Measurements from ENCODE around the gene KLHL5.
"Not testable (repeated sequence)": the region's sequence is repeated elsewhere in the genome, so short reads cannot be mapped to it uniquely, and the experiment has no call there.

Gene KLHL5

GRCh38 chr4:39103291-39103690, 41.3 kb downstream of the KLHL5 start:
- DNase-seq (ENCODE audit: low spot score): no peak

GRCh38 chr4:39104255-39104654, 42.2 kb downstream of the KLHL5 start:
- no peak for DNase-seq (ENCODE audit: low spot score)

- no peak for DNase-seq (ENCODE audit: low spot score)
Measured at GRCh38 chr4:39106011-39106410, 44.0 kb downstream of the KLHL5 start.

- DNase-seq (ENCODE audit: low spot score): no peak
Measured at GRCh38 chr4:39114436-39114835, 52.4 kb downstream of the KLHL5 start.

GRCh38 chr4:39118034-39118658, 56.1 kb downstream of the KLHL5 start:
- peak; percentile 20 for DNase-seq (ENCODE audit: low spot score)

- no peak for DNase-seq (ENCODE audit: low spot score)
Measured at GRCh38 chr4:39120418-39120817, 58.4 kb downstream of the KLHL5 start.

GRCh38 chr4:39124885-39125599, 63.0 kb downstream of the KLHL5 start:
- no peak for DNase-seq (ENCODE audit: low spot score)

GRCh38 chr4:39125600-39125985, 63.6 kb downstream of the KLHL5 start:
- no peak for DNase-seq (ENCODE audit: low spot score)

GRCh38 chr4:39126256-39127095, 64.4 kb downstream of the KLHL5 start:
- no peak for DNase-seq (ENCODE audit: low spot score)

GRCh38 chr4:39133623-39134022, 71.6 kb downstream of the KLHL5 start:
- DNase-seq (ENCODE audit: low spot score): no peak

GRCh38 chr4:39134683-39135306, 72.8 kb downstream of the KLHL5 start:
- no peak for DNase-seq (ENCODE audit: low spot score)

- not testable (repeated sequence) for DNase-seq (ENCODE audit: low spot score)
Measured at GRCh38 chr4:39138227-39138626, 76.2 kb downstream of the KLHL5 start.

GRCh38 chr4:39146211-39146610, 84.2 kb downstream of the KLHL5 start:
- no peak for DNase-seq (ENCODE audit: low spot score)

- DNase-seq (ENCODE audit: low spot score): no peak
Measured at GRCh38 chr4:39154009-39154408, 92.0 kb downstream of the KLHL5 start.

- no peak for DNase-seq (ENCODE audit: low spot score)
Measured at GRCh38 chr4:39157520-39157919, 95.5 kb downstream of the KLHL5 start.

- DNase-seq (ENCODE audit: low spot score): no peak
Measured at GRCh38 chr4:39166177-39166576, 104.1 kb downstream of the KLHL5 start.

- DNase-seq (ENCODE audit: low spot score): no peak
Measured at GRCh38 chr4:39166669-39167068, 104.6 kb downstream of the KLHL5 start.

GRCh38 chr4:39169426-39169825, 107.4 kb downstream of the KLHL5 start:
- no peak for DNase-seq (ENCODE audit: low spot score)

GRCh38 chr4:39170301-39170700, 108.3 kb downstream of the KLHL5 start:
- no peak for DNase-seq (ENCODE audit: low spot score)

Measured in CD4-positive, alpha-beta T cell treated with Interleukin-15 for 4 hours (primary cell).